GM12892 (cell line): Measurements from ENCODE around the gene DUSP21.

Experiments used
- POLR2A ChIP-seq: IDR thresholded peaks from 2 replicates; pipeline ENCODE4 v1.6.1; 2011; ENCODE audit warnings: low read depth, low read length, control low read depth
- POLR2AphosphoS5 ChIP-seq: IDR thresholded peaks from 2 replicates; pipeline ENCODE4 v1.6.1; 2011; ENCODE audit warnings: low read depth, low read length, control low read depth
- TAF1 ChIP-seq: IDR thresholded peaks from 2 replicates; pipeline ENCODE4 v1.6.1; 2011; ENCODE audit warnings: low read depth, mild to moderate bottlenecking, control low read depth, low read length, borderline replicate concordance

- TF ChIP-seq POLR2A (no peak), TAF1 (no peak), POLR2AphosphoS5 (no peak)
These were observed 27.4 kb downstream of the DUSP21 start for GRCh38 chrX:44871114-44871645.
